ENCODE measurements around the gene TSGA10IP.
"Not testable (repeated sequence)": the region's sequence is repeated elsewhere in the genome, so short reads cannot be mapped to it uniquely, and the experiment has no call there.

Gene TSGA10IP

DNA sequence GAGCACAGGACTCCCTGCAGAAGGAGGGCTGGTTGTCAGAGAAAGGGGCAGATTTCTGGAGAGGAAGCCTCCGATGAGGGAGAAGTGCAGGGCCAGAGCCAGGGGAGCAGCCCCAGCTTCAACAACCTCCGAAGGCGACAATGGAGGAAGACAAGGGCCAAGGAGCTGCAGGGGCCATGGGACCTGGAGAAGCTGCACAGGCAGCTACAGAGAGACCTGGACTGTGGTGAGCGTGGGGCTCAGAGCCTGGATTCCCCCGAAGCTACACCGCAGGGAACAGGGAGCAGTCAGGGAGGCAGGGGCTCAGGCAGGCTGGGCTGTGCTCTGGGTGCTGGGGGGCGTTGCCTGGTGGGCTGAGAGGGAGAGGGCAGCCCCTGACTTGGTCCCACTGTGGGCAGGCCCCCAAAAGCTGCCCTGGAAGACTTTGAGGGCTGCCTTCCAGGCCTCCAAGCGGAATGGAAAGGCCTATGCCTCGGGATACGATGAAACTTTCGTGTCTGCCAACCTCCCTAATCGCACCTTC lies 2.4 kb downstream of the TSGA10IP start:
- no peak for DNase-seq (ENCODE audit: low read depth)

DNA sequence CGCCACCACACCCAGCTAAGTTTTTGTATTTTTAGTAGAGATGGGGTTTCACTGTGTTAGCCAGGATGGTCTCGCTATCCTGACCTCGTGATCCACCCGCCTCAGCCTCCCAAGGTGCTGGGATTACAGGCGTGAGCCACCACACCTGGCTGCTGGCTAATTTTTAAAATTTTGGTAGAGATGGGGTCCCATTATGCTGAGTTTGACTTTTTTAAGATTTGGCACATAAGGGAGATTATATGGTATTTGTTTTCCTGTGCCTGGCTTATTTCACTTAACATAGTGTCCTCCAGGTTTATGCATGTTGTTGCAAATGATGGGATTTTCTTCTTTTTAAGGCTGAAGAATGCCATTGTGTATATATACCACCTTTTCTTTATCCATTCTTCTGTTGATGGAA lies 5.4 kb downstream of the TSGA10IP start:
- DNase-seq (ENCODE audit: low read depth), result not testable (repeated sequence)

DNA sequence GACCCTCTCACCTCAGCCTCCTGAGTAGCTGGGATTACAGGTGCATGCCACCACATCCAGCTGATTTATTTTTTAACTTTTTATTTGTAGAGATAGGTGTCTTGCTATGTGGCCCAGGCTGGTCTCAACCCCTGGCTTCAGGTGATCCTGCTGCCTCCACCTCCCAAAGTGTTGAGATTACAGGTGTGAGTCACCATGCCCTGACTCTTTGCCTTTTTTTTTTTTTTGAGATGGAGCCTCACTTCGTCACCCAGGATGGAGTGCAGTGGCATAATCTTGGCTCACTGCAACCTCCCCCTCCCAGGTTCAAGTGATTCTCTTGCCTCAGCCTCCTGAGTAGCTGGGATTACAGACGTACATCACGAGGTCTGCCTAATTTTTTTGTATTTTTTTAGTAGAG lies 6.4 kb downstream of the TSGA10IP start:
- not testable (repeated sequence) for DNase-seq (ENCODE audit: low read depth)

DNA sequence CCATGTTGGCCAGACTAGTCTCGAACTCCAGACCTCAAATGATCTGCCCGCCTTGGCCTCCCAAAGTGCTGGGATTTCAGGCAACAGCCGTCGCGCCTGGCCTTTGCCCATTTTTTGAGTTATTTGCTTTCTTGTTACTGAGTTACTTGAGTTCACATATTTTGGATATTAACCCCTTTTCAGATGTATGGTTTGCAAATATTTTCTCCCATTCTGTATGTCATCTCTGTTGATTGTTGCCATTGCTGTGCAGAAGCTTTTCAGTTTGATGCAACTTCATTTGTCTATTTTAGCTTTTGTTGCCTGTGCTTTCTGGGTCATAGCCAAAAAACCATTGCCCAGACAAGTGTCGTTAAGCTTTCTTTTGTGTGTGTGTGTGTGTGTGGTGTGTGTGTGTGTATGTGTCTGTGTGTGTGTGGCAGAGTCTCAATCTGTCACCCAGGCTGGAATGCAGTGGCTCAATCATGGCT lies 6.8 kb downstream of the TSGA10IP start:
- no peak for DNase-seq (ENCODE audit: low read depth)

DNA sequence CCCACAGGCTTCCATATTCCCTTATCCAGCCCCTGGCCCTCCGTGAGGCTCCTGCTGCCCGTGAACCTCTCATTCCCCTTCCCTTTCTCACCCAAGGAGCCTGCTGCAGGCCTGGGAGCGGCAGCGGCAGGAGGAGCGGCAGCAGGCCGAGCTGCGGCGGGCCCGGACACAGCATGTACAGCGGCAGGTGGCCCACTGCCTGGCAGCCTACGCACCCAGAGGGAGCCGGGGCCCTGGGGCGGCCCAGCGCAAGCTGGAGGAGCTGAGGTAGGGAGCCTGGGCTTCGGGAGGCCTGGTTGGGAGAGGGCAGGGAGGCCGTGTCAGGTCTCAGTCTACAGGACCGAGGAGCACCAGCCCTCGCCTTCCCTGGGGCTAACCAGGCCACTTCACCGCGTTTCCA lies 8.2 kb downstream of the TSGA10IP start:
- no peak for DNase-seq (ENCODE audit: low read depth)

DNA sequence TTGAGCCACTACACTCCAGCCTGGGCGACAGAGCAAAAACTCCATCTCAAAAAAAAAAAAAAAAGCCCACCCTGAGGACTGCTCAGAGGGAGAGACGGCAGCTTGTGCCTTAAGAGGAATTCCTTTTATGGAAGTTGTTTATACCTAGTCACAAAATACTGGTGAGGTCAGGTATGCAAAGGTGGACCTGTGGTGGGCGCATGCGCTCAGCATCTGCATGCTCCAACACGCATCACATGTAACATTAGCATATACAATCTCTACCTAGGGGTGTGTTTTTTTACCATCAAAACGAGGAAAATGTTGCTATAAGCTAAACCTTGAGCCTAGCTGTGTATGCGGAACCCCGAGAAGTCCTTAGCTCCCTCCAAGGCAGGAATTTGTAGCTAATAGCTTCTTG lies 9.5 kb downstream of the TSGA10IP start:
- no peak for DNase-seq (ENCODE audit: low read depth)

DNA sequence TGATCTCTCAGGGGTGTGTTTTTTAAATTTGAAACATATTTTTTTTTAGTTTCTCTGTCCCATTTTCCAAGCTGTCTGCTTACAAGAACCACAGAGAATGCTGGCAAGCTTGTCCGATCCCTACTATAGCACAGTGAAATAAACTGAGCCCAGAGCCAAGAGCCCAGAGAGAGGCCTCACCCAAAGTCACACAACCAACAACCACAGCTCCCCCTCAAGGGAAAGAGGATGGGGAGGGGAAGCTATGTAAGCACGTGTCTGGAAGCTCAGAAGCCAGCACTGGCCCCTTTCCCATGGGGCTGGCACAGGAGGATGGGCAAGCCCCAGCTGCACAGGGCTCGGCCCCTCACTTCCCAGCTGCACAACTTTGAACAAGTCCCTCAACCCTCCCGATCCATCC lies 13.0 kb downstream of the TSGA10IP start:
- no peak for DNase-seq (ENCODE audit: low read depth)

DNA sequence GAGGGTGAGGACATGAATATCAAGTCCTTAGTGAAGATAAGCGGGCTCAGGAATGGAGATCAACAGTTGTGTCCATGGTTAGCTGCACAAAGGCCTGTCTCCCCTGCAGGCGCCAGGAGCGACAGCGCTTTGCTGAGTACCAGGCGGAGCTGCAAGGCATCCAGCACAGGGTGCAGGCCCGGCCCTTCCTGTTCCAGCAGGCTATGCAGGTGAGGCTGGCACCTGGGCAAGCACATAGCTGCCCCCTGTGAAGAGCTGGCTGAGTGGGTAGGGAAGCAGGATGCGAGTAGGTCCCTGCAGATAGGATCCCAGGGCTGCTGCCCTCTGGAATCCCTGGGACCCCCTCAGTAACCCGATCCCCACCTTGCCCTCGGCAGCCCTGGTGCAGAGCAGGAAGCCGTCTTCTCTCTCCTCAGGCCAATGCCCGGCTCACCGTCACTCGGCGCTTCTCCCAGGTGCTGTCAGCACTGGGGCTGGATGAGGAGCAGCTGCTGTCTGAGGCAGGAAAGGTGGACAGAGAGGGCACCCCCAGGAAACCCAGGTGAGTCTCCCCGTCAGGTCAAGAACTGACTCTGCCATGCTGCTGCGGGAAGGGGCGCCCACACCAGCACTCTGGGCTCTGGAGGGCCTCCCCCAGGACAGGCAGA lies 13.6 kb downstream of the TSGA10IP start:
- DNase-seq (ENCODE audit: low read depth), result no peak

DNA sequence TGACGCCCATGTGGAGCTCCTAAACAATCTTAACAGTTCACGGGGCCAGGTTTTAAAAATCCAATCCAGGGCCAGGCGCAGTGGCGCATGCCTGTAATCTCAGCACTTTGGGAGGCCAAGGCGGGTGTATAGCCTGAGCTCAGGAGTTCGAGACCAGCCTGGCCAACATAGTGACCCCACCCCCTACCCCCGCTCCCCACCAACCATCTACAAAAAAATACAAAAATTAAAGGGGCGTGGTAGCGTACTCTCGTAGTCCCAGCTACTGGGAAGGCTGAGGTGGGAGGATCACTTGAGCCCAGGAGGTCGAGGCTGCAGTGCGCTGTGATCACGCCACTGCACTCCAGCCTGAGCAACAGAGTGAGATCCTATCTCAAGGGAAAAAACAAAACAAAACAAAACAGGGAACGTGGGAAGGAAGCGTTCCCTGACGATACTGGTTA lies 15.6 kb downstream of the TSGA10IP start:
- no peak for DNase-seq (ENCODE audit: low read depth)

DNA sequence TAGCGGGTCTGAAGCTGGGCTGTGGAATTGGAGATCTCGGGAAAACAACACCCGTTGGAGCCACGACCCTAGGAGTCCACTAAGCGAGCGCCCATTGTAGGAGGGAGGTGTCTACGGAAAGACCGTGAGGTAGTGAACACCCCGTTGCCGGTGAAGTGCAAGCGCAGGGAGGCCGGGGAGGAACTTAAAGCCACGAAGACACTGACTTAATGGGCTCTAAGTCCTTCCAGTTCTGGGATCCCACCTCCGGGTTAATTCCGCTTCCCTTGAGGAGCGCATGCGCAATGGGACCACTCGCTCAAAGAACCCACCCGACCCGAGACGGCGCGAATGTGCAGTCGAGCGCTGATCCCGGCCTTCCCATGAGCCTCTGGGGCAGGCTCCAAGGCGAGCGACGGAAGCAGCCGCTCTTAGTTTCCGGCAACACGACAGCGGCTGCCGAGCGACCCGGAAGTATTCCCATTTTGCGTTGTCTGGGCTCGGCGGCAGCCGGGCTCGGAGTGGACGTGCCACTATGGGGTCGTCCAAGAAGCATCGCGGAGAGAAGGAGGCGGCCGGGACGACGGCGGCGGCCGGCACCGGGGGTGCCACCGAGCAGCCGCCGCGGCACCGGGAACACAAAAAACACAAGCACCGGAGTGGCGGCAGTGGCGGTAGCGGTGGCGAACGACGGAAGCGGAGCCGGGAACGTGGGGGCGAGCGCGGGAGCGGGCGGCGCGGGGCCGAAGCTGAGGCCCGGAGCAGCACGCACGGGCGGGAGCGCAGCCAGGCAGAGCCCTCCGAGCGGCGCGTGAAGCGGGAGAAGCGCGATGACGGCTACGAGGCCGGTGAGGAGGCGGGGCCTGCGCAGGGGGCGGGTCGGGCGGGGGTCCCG lies 16.2 kb downstream of the TSGA10IP start, which contains the start of gene SART1:
Gene SART1, plus strand, starts transcription at position 468 of the 874 bp plus-strand sequence. Its CDS starts 47 bp downstream, at position 515.
- peak; percentile 97 for DNase-seq (ENCODE audit: low read depth)

DNA sequence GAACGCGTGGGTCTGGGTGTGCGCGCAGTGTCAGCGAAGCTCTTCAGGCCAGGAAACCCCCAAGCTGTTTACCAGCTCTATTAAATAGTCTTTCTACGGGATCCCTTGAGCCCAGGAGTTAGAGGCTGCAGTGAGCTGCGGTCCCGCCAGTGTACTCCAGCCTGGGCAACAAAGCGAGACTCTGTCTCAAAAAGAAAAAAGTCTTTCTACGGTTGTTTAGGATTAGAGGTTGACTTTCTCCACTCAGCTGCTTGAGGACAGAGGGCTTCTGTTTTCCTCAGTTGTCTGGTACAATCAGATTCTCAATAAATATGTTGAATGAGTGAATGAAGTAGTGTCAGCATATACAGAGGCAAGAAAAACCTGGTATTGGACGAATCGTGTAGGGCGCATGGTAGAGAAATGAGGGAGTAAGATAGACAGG lies 16.9 kb downstream of the TSGA10IP start:
- no peak for DNase-seq (ENCODE audit: low read depth)

DNA sequence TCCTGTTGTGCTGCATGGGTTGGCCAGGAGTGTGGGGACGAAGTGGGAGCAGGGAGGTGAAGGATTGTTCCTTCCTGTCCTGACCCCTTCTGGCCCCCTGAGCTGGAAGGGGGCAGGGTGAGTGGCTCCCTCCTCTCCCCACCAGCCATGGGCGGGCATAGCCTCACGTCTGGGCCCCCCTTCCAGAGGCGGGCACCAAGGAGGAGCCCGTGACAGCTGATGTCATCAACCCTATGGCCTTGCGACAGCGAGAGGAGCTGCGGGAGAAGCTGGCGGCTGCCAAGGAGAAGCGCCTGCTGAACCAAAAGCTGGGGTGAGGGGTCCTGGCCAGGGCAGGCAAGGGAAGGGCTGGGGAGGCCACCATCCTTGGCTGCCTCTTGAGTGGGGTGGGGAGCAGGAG lies 19.6 kb downstream of the TSGA10IP start:
- DNase-seq (ENCODE audit: low read depth), result no peak

DNA sequence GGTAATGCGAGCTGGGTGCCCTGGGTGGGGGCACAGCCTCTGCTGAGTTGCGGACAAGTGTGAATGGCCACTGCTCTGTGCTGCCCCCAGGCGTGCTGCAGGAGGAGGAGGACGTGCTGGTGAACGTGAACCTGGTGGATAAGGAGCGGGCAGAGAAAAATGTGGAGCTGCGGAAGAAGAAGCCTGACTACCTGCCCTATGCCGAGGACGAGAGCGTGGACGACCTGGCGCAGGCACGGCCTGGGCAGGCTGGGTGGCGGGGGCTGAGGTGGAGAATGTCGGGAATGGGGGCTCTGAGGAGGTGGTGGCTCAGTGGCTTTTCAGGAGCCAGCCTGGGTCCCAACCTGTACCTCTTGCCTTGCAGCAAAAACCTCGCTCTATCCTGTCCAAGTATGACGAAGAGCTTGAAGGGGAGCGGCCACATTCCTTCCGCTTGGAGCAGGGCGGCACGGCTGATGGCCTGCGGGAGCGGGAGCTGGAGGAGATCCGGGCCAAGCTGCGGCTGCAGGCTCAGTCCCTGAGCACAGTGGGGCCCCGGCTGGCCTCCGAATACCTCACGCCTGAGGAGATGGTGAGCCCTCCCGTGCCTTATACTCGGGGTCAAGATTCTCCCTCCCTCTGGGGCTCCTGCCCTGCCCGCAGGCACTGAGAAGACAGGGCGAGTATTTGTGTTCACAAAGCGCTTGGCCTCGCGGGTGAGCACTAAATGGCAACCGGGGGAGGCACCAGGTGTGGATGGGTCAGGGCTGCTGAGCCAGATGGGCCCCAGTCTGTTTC lies 20.9 kb downstream of the TSGA10IP start:
- DNase-seq (ENCODE audit: low read depth), result no peak

DNA sequence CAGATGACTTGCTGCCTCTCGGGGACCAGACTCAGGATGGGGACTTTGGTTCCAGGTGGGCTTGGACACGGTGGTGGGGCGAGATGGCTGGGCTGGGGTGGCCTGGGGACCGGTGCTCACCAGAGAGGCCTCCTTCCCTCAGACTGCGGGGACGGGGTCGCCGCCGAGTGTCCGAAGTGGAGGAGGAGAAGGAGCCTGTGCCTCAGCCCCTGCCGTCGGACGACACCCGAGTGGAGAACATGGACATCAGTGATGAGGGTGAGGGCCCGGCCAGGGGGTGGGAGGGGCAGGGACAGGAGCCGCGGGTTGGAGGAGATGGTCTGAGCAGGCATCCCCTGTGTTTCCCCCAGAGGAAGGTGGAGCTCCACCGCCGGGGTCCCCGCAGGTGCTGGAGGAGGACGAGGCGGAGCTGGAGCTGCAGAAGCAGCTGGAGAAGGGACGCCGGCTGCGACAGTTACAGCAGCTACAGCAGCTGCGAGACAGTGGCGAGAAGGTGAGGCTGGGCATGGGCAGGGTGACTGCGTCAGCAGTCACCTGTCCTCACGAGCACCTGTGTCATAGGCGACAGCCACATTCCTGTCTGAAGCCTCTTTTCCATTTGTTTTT lies 22.2 kb downstream of the TSGA10IP start:
- no peak for DNase-seq (ENCODE audit: low read depth)

DNA sequence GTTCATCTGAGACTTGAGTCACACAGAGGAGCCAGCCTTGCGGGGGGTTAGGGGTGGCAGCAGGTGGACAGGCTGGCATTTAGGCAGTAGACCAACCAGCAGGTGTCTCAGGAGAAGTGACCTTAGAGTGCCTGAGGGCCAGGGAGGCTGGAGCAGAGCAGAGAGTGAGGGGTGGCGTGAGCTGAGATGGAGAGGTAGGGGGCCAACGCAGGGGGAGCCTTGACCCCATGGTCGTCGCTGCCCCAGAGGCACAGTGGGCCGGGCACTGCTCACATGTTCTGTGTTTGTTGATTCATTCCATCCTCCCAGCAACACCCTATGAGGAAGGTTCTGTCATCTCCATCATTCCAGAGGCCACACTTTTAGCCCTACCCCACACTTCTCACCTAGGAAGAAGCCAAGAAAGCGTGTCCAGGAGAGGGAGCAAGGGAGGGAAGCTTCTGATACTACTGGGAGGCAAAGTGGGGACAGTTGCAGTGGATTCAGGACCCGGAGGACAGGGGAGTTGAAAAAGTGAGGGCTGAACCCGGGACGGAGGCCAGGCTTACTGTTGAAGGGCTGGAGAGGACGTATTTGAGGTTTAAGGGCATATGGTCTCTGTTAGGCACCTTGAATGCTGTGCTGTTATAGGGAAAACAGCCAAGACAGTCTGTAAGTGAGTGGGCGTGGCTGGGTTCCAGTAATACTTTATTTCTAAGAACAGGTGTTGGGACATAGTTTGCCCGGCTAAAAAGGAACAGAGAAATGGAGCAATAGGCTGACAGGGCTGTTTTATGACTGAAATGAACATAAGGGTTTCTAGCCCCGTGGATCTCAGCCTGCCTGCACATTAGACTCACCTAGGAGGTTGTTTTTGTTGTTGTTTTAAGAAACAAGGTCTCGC lies 23.6 kb downstream of the TSGA10IP start:
- no peak for DNase-seq (ENCODE audit: low read depth)

DNA sequence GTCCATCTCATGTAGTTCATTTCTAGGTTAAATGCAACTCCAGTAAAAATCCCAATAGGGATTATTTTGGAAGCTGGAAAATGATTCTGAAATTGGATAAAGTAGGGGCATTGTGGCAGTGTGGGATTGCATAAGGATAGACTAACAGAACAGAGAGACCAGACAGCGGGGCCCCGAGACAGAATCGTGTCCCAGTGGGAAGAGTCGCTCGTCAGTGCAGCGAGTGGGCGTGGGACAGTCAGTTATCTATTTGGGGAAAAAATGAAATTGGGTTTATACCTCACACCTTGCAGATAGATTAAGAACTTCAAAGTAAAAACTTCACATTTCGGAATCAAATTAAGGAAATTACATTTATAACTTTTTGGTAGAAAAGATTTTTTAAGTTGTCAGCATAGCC lies 26.8 kb downstream of the TSGA10IP start:
- DNase-seq (ENCODE audit: low read depth), result no peak

DNA sequence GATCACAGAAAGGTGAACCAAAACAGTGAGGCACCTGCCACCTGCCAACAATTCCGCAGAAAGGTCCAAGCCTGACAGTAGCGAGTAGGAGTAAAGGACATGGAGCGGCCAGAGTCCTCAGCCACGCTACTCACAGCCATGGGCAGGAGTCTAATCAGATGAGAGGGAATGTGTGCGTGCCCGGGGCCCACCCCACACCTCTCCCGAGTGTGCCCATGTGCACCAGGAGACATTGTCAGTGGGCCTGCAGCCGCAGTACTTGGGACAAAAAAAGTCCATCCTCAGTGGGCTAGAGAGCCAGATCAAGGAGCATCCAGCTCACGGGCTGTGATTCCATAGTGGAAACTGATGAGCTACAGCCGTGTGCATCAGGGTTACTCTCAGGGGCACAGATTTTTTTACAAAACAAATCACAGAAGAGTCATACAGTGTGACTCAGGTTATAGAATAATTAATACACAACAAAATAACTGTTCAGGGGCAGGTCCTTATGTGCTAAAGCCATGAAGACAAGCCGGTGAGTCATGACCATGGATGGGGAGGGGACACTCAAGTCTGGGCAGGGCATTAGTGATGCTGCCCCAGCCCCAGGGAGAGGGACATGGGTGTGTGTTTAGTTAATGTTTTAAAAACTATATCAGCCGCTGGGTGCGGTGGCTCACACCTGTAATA lies 28.3 kb downstream of the TSGA10IP start:
- no peak for DNase-seq (ENCODE audit: low read depth)

DNA sequence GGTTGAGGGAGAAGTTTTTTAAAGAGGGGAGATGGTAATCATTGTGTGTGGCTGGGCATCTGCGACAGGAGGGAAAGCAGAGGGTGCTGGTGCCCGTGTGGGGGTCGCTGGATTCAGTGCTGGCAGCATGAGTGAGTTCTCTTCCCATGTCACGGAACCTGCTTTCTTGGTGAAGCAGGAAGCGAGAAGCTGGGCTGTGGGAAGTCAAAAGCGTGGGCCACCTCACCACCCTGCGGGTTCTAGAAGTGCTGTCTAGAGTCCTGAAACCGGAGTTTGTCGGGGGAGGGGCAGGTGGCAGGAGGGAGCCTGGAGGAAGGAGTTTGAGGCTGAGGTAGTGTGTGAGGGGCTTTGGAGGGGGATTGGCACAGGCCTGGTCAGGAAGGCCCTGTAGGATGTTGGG lies 30.5 kb downstream of the TSGA10IP start:
- DNase-seq (ENCODE audit: low read depth), result no peak

DNA sequence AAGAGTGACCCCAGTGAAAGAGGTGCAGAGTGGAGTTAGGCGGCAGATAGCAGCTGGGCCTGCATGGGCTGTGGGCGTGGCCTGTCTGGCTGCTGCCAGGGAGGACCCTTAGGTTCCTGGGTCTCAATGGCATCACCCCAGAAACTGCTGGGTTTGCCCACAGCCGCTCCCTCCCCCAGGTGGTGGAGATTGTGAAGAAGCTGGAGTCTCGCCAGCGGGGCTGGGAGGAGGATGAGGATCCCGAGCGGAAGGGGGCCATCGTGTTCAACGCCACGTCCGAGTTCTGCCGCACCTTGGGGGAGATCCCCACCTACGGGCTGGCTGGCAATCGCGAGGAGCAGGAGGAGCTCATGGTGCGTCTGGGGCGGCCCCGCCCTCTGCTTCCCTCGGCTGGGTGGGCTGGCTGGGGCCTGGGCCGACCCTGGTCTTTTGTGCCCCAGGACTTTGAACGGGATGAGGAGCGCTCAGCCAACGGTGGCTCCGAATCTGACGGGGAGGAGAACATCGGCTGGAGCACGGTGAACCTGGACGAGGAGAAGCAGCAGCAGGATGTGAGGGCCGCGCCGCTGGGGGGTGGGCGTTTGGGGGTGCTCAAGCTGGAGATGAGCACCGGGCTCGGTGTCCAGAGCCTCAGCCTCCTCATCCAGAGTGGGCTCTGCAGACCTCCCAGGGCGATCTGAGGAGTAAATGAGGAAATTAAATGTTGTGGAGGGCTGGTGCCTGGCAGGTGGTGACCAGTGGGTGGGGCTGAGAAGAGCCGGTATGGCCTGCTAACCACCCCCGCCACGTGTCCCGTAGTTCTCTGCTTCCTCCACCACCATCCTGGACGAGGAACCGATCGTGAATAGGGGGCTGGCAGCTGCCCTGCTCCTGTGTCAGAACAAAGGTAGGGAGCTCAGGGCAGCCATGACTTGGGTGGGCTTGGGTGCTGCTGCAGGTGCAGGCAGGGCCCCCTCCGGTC lies 31.2 kb downstream of the TSGA10IP start:
- DNase-seq (ENCODE audit: low read depth), result no peak
